ENCODE measurements around the gene TMEM131. TPM values are rescaled to one million over a fixed set of nuclear protein-coding genes. Genes with fewer than 3 reads are reported as not detected.

TMEM131 gene
- total and polyA plus RNA-seq, 2 of the 8 experiments (the other 6 are each of a cell fraction or from before 2014, with no cell fraction given): 9.7 to 22.9 TPM

DNA sequence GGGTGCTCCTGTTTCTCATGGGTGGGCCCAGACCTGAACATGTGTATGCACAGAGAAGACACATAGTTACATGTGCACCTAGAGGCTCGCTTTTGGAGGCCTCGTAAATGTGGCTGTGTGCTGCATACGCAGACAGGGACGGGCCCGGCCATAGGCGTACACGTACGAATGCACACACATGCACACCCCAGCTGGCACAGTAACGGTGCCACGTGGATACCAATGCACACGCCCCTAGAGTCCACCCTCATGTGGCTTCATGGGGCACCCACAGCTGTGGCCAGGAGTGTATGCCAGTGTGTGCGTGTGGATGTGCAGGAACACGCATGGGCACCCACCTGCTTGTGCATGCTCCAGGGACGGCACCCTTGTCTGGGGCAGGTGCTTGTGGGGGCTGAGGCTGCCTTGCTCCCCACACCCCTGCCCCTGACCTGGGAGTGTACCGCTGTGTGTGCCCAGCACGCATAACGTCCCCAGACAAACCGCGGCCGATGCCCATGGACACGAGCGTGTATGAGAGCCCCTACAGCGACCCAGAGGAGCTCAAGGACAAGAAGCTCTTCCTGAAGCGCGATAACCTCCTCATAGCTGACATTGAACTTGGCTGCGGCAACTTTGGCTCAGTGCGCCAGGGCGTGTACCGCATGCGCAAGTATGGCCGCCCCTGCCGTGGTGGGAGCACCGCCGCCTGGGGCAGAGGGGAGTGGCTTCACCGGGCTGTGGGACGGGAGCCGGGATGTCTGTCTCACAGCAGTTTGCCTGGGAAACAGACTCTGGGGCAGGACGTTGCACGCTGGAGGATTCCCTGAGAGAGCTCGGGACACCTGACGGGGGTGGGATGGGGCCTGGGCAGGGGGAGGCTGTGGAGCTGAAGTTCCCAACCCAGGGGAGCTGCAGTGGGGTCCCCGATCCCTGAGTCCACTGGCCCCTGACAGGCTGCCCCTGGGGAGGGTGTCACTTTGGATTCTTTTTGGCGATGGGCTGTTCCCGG lies 261.4 kb downstream of the TMEM131 start (continued):
- no peak for TF ChIP-seq RNF2 (IDR thresholded peaks at IDR 0.05; ENCODE audit: borderline replicate concordance, low read depth, low read length, missing control alignments, poor library complexity, severe bottlenecking)
- TF ChIP-seq TAF1 (IDR thresholded peaks at IDR 0.05; ENCODE audit: low read depth, low read length): no peak
- no peak for TF ChIP-seq CHD1 (IDR thresholded peaks at IDR 0.05; ENCODE audit: low read depth, low read length)
- no peak for TF ChIP-seq TBP (IDR thresholded peaks at IDR 0.05; ENCODE audit: low read depth, low read length)

Measured in H1 (cell line).